Common myeloid progenitor, CD34-positive (primary cell): ENCODE data around the gene TSHZ3.
A peak's percentile ranks its signal among the peaks of the same experiment; 100 is the strongest.

Experiments
- CTCF ChIA-PET: fragments of 350-600 bp; sonication (Branson Sonifier 250); formaldehyde crosslinking; loops from one replicate; lab custom pipeline; 2021; ENCODE audit warnings: antibody characterized with exemption; lab: Charles Lee
- POLR2A ChIA-PET: fragments of 350-600 bp; sonication (Branson Sonifier 250); formaldehyde crosslinking; loops from one replicate; lab custom pipeline; 2021; ENCODE audit warnings: antibody characterized with exemption; lab: Charles Lee
- DNase-seq, 3 donors: peaks; one replicate each; pipeline versions ENCODE4 v3.0.0 to v3.0.0-alpha.2; 2013
- H3K27ac ChIP-seq, 2 experiments: 1 replicate in 1 of 2; 2 replicates in 1 of 2; pipeline ENCODE4 v1.7.0; 2013; ENCODE audit warnings: inconsistent platforms in 2 of 2, low read length in 2 of 2, mild to moderate bottlenecking in 2 of 2, low read depth in 1 of 2, moderate library complexity in 1 of 2; ENCODE audit not compliant: severe bottlenecking in 2 of 2, insufficient read depth in 1 of 2, poor library complexity in 1 of 2
- H3K27me3 ChIP-seq, 5 experiments: replicated peaks in 2 of 5; 1 replicate in 3 of 5; 2 replicates in 2 of 5; pipeline versions ENCODE4 v1.6.1 to v1.7.0; 2013; ENCODE audit warnings: low read length in 4 of 5, mild to moderate bottlenecking in 2 of 5, moderate library complexity in 2 of 5, inconsistent platforms in 1 of 5; ENCODE audit not compliant: insufficient read depth in 5 of 5, control insufficient read depth in 4 of 5
- H3K36me3 ChIP-seq, 4 experiments: 1 replicate in 2 of 4; 2 replicates in 2 of 4; pipeline versions ENCODE4 v1.6.1 to v1.7.0; 2013; ENCODE audit warnings: low read length in 3 of 4, control low read depth in 1 of 4, mild to moderate bottlenecking in 1 of 4; ENCODE audit not compliant: control insufficient read depth in 4 of 4, insufficient read depth in 4 of 4
- H3K4me1 ChIP-seq, 4 experiments: 1 replicate in 3 of 4; 2 replicates in 1 of 4; pipeline versions ENCODE4 v1.6.1 to v1.7.1; 2013; ENCODE audit warnings: low read length in 3 of 4, mild to moderate bottlenecking in 3 of 4, control low read depth in 1 of 4, inconsistent platforms in 1 of 4, moderate library complexity in 1 of 4; ENCODE audit not compliant: control insufficient read depth in 4 of 4, insufficient read depth in 4 of 4; ENCODE audit errors: control extremely low read depth in 1 of 4
- H3K4me3 ChIP-seq, 7 experiments: 1 replicate in 4 of 7; 2 replicates in 3 of 7; pipeline versions ENCODE4 v1.5.1 to v1.7.0; 2013; ENCODE audit warnings: mild to moderate bottlenecking in 7 of 7, low read length in 6 of 7, moderate library complexity in 6 of 7, inconsistent platforms in 2 of 7, low read depth in 2 of 7, control low read depth in 1 of 7; ENCODE audit not compliant: insufficient read depth in 4 of 7, control insufficient read depth in 1 of 7; ENCODE audit errors: extremely low read depth in 1 of 7
- H3K9me3 ChIP-seq, 5 experiments: 1 replicate in 4 of 5; 2 replicates in 1 of 5; pipeline versions ENCODE4 v1.6.1 to v1.7.1; 2013; ENCODE audit warnings: low read length in 4 of 5, mild to moderate bottlenecking in 2 of 5, inconsistent platforms in 1 of 5, low read depth in 1 of 5, moderate library complexity in 1 of 5; ENCODE audit not compliant: control insufficient read depth in 4 of 5, insufficient read depth in 2 of 5; ENCODE audit errors: control extremely low read depth in 1 of 5
- WGBS: methylation state at CpG from one replicate; pipeline ENCODE4 v1.1.5; 2013; ENCODE audit not compliant: insufficient coverage; 5-methylcytosine and 5-hydroxymethylcytosine counted together

The TSHZ3 gene

GRCh38 chr19:31280287-31281006 is 68.8 kb downstream of the TSHZ3 start:
- H3K27me3 ChIP-seq: no peaks in the 10 kb centered on the region
- WGBS: 92% methylated on average over 6 of the region's 11 CpGs
- H3K36me3 ChIP-seq: no peaks in the 10 kb centered on the region
- no peaks in the 10 kb centered on the region for H3K9me3 ChIP-seq
- POLR2A ChIA-PET: no interaction called here
- no peak for DNase-seq
- H3K4me1 ChIP-seq: peaks cover 0 to 1% (median 0%) of the 10 kb centered on the region in 4 experiments
- H3K4me3 ChIP-seq: no peak overlapping the region
- CTCF ChIA-PET: interaction anchor here (0.6 kb wide), 1 partner anchor 226 kb away, joined by 4 read pairs; no protein-coding TSS in a partner anchor
- H3K27ac ChIP-seq: no peak overlapping the region

- no peaks in the 10 kb centered on the region for H3K36me3 ChIP-seq
- no peak overlapping the region for H3K4me3 ChIP-seq
- WGBS: 98% methylated on average over 12 of the region's 16 CpGs
- no peak for DNase-seq
- no peak overlapping the region for H3K27ac ChIP-seq
- ChIA-PET CTCF (no interaction called here), POLR2A (no interaction called here)
- no peaks in the 10 kb centered on the region for H3K9me3 ChIP-seq
- H3K4me1 ChIP-seq: peaks cover 0 to 6% (median 2%) of the 10 kb centered on the region in 4 experiments
- no peaks in the 10 kb centered on the region for H3K27me3 ChIP-seq
Measured at GRCh38 chr19:31279436-31279765, 69.8 kb downstream of the TSHZ3 start.

GRCh38 chr19:31278555-31279435 is 70.4 kb downstream of the TSHZ3 start:
- Histone ChIP-seq H3K27ac (no peak overlapping the region), H3K4me1 (peaks cover 0 to 6% (median 2%) of the 10 kb centered on the region in 4 experiments), H3K4me3 (no peak overlapping the region), H3K9me3 (no peaks in the 10 kb centered on the region), H3K36me3 (no peaks in the 10 kb centered on the region), H3K27me3 (no peaks in the 10 kb centered on the region)
- DNase-seq: no peak
- ChIA-PET CTCF (no interaction called here), POLR2A (no interaction called here)
- 97% methylated on average over 31 of the region's 37 CpGs for WGBS

GRCh38 chr19:31277516-31277915 is 71.7 kb downstream of the TSHZ3 start:
- DNase-seq: no peak
- ChIA-PET CTCF (no interaction called here), POLR2A (no interaction called here)
- peaks cover 0 to 6% (median 2%) of the 10 kb centered on the region in 4 experiments for H3K4me1 ChIP-seq
- H3K4me3 ChIP-seq: no peak overlapping the region
- 99% methylated on average over 14 of the region's 17 CpGs for WGBS
- H3K27me3 ChIP-seq: no peaks in the 10 kb centered on the region
- no peak overlapping the region for H3K27ac ChIP-seq
- no peaks in the 10 kb centered on the region for H3K36me3 ChIP-seq
- H3K9me3 ChIP-seq: no peaks in the 10 kb centered on the region

- Histone ChIP-seq H3K4me1 (peaks cover 0 to 6% (median 2%) of the 10 kb centered on the region in 4 experiments), H3K9me3 (no peaks in the 10 kb centered on the region), H3K27me3 (no peaks in the 10 kb centered on the region), H3K36me3 (no peaks in the 10 kb centered on the region), H3K27ac (no peak overlapping the region), H3K4me3 (no peak overlapping the region)
- ChIA-PET POLR2A (no interaction called here), CTCF (no interaction called here)
- WGBS: 99% methylated on average over 13 of the region's 16 CpGs
- no peak for DNase-seq
Measured at GRCh38 chr19:31276831-31277230, 72.4 kb downstream of the TSHZ3 start.

GRCh38 chr19:31275068-31275334 is 74.2 kb downstream of the TSHZ3 start:
- Histone ChIP-seq H3K27ac (no peak overlapping the region), H3K27me3 (no peaks in the 10 kb centered on the region), H3K36me3 (no peaks in the 10 kb centered on the region), H3K4me3 (no peak overlapping the region), H3K4me1 (peaks cover 0 to 6% (median 2%) of the 10 kb centered on the region in 4 experiments), H3K9me3 (no peaks in the 10 kb centered on the region)
- ChIA-PET CTCF (no interaction called here), POLR2A (no interaction called here)
- peak in 2 of 3 donors; percentile 23 to 50 for DNase-seq
- no CpG with 5 or more reads among the region's 2 CpGs for WGBS
